Measurements from ENCODE around the gene CSF2RB. TPM values are rescaled to one million over a fixed set of nuclear protein-coding genes. Genes with fewer than 3 reads are reported as not detected.

The CSF2RB gene
- polyA plus RNA-seq, 4 donors = 2.7 to 3.3 (median 2.9) TPM

- DNase-seq (ENCODE audit: low read depth in 4 of 4, low spot score in 3 of 4) = no peak
These were observed 27.4 kb upstream of the CSF2RB start for GRCh38 chr22:36886016-36886415.

- no peak for DNase-seq (ENCODE audit: low read depth in 4 of 4, low spot score in 3 of 4)
These were observed 26.3 kb upstream of the CSF2RB start for GRCh38 chr22:36887162-36887561.

DNA sequence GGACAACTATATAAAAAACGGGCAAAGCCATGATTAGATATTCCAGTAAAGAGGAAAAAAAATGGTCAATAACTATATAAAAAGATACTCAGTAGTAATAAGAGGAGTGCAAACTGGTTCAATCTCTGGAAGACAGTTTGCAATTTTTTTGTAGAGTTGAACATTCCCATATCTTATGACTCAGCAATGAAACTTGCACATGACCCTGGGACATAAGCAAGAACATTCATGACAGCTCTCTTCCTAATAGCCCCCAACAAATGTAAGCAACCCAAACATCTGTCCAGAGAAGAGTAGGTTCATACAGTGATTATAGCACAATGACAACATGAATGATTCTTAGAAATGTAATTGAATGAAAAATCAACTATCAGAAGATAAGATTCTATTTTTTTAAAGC lies 21.8 kb upstream of the CSF2RB start:
- DNase-seq (ENCODE audit: low read depth in 4 of 4, low spot score in 3 of 4) = no peak

DNA sequence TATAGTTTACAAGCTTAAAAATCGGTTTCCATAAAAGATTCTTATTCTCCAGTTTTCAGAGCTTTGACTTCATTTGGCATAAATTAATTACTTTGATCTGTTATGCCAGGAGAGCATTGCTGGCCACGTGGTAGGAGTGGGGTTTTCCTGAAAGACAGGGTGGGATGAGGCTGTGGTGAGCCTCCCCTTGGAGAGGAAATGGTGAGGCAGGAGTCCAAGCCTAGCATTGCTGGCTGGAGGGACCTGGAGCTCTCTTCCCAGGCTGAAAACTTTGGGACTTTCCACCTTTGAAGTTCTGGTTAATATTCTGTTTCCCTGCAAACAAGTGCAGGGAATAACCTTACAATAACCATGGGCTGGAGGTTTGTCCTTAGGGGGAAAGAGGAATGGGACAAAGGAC lies 21.1 kb upstream of the CSF2RB start:
- DNase-seq (ENCODE audit: low read depth in 4 of 4, low spot score in 3 of 4) = no peak

DNA sequence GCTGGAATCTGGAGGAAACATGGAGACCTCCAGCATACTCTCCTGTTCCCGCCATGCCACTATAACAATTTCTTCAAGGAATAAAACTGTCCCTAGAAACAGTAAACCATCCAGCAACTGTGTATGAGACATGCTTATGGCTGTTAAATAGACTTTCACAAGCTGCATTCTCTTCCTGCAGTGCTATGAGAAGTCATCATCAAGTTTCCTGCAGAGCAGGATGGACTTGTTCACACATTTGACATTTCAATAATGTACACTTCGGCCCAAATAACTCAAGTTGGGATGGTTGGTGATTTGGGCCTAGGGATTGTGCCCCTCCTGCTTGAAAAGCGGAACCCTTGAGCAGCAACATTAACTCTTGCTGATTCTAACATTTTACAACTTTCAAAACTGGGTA lies 20.2 kb upstream of the CSF2RB start:
- no peak for DNase-seq (ENCODE audit: low read depth in 4 of 4, low spot score in 3 of 4)

DNA sequence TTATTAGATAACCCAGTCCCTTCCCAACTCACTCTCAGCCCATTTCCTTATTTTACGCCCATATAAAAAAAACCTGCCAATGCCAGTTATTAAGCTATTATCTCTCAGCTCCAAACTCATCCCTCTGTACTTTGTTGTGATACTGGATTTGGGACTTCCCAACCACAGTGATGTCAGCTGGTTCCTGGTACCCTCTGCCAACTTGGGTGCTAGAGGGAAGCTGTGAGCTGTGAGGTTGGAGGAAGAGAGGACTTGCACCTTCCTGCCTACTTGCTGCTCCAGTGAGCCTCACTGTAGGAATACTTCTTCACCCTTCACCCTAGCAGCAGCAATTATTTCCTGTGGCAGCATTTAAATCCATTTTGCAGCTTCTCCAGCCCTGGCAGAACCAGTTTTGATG lies 19.2 kb upstream of the CSF2RB start:
- no peak for DNase-seq (ENCODE audit: low read depth in 4 of 4, low spot score in 3 of 4)

- DNase-seq (ENCODE audit: low read depth in 4 of 4, low spot score in 3 of 4) = no peak
These were observed 15.8 kb upstream of the CSF2RB start for GRCh38 chr22:36897611-36898010.

DNA sequence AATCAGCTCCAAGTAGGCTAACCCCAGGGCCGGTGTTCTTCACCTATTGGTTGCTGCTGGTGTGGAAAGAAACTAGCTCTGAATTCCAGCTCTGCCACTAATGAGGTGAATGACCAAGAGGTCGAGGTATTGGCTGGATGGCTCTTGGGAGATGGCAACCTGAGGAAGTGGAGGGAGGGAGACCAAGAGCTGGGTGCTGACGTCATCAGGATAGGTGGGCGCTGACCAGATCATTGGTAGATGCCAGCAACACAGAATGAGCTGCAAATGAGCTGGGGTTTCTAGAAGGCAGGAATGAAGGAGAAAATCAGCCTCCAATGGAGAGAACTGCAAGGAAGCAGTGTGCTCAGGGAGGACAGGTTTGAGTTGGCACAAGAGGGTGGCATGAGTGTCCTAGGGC lies 14.7 kb upstream of the CSF2RB start:
- no peak for DNase-seq (ENCODE audit: low read depth in 4 of 4, low spot score in 3 of 4)

DNA sequence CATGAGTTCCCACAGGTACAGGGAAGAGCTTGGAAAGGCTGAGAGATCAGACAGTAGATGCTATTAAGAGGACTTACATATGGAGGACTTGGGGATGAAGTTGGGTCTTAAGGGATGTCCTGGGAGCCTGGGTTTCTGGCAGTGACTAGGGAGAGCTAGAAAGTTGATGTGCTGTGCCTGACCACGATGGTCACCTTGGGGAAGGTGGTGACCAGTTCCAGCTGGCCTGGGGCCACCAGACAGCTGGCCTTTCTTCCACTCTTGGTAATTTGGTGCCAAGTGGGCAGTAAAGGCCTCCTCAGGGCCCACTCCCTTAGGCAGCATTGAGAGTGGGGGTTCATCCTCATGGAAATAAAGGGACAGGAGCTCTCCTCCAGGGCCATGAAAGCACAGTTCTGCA lies 13.9 kb upstream of the CSF2RB start:
- DNase-seq (ENCODE audit: low read depth in 4 of 4, low spot score in 3 of 4) = no peak

GRCh38 chr22:36900225-36900624 lies 13.2 kb upstream of the CSF2RB start:
- DNase-seq (ENCODE audit: low read depth in 4 of 4, low spot score in 3 of 4) = no peak

DNA sequence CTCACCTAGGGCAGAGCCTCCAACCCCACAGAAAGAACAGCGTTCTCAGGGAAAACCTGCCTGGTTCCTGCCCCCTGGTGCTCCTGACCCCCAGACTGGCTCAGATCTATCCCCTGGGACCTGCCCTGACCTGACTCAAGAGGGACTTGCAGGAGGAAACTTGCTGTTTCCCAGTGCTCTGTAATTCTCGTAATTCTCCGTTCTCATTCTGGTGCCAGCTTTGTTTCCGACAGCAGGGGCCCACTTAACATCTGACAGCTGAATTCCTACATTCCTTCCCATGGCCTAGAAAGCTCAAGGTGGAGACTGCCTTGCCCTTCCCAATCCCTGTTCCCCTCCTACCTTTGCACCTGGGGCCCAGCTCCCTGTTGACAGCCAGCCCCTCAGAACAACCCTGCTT lies 12.5 kb upstream of the CSF2RB start:
- no peak for DNase-seq (ENCODE audit: low read depth in 4 of 4, low spot score in 3 of 4)

- DNase-seq (ENCODE audit: low read depth in 4 of 4, low spot score in 3 of 4) = no peak
These were observed 11.9 kb upstream of the CSF2RB start for GRCh38 chr22:36901411-36902142.

DNA sequence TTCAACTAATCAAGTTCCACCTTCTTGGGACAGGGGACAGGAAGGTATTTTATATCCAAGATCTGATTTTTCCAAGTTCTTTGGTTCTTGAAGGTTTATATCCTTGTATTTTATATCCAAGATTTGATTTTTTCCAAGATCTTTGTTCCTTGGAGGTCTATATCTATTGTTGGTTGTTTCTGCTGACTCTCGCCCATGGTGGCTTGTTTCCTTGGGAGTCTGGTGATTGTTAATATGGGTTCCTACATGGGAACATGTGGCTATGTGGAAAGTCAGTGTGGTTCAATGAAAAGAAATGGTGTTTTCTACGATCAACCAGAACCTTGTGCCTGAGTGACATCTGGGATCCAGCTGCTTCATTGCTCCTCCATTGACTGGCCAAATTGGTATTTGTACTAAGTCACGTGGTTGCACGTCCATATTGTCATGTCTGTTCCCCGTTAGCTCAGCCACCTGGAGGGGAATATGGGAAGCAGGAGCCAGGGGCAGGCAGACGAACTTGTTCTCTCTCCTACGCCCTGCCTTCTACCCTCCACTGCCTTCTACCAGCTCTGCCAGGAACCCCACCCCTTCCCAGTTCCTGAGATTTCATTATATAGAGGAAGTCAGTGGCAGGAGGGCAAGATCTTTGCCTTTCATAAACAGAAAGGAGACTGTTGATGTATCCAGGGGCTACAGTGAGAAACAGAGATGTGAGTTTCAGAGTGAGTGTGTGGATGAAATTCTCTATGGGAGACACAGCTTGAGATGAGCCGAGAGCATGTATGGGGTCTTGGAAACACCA lies 11.1 kb upstream of the CSF2RB start:
- DNase-seq (ENCODE audit: low read depth in 4 of 4, low spot score in 3 of 4) = no peak

DNA sequence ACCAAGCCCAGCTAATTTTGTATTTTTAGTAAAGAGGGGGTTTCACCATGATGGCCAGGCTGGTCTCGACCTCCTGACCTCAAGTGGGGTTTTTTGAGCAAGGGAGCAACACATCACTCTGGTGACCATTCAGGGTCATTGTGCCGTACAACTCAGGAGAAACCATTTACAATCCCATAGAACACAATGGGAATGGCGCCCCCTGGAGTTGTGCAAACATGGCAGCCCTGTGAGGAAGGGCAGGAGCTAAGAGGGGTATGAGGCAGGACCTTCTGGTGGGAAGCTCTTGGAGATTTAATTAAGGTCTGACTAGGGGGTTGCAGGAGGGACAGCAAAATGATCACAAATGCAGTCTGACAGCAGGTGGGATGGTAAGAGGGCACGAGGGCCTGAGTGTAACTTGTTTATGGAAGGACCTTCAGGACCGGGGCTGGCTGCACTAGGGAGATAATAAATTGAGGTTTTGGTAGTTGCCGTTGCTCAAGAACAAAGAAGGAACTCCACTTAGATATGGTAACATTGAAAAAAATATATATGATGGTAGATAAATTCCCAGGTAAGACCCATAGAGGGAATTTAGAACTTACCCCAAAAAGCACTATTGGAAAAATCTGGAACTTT lies 9.1 kb upstream of the CSF2RB start:
- no peak for DNase-seq (ENCODE audit: low read depth in 4 of 4, low spot score in 3 of 4)

GRCh38 chr22:36907253-36908195 lies 5.9 kb upstream of the CSF2RB start:
- DNase-seq (ENCODE audit: low read depth in 4 of 4, low spot score in 3 of 4) = no peak

- no peak for DNase-seq (ENCODE audit: low read depth in 4 of 4, low spot score in 3 of 4)
These were observed 3.0 kb upstream of the CSF2RB start for GRCh38 chr22:36910461-36910860.

DNA sequence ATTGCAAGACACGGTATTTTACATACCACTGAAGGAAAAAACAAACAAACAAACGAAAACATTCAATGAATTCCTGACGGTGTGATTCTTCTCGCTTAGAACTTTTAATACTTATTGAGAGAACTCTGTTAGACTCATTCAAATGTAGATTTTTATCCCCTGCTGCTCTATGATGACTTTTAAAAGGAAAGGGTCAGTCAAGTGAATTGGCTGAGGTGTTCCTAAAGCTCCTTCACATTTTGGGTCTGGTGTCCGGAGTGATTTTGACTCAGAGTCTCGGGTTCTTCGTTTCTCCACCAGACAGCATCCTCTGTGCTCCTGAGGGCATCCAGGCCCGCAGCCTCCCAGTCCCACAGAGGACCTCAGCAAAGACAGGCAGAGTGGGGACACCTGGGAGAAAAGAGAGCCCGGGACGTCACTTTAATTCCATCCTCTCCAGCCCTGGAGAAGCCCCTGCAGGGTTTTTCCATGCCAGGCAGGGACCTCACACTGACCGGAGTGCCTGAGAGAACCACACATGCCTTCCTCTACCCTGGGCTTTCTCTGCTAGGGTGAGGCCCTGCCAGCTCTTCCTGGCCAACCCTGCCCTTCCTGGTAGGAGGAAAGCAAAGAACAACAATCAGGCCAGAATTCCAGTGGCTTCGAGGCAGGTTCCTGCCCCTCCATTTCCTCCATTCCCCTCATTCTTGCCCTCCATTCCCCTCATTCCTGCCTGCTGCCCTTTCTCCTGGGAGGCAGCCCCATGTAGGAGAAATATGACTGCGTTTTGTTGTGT lies 1.4 kb upstream of the CSF2RB start:
- DNase-seq (ENCODE audit: low read depth in 4 of 4, low spot score in 3 of 4) = no peak

- DNase-seq (ENCODE audit: low read depth in 4 of 4, low spot score in 3 of 4) = no peak
These were observed 568 bp upstream of the CSF2RB start for GRCh38 chr22:36912694-36913426.

GRCh38 chr22:36914390-36914752 lies 943 bp downstream of the CSF2RB start:
- DNase-seq (ENCODE audit: low read depth in 4 of 4, low spot score in 3 of 4) = no peak

All from right renal pelvis (tissue), 4 donors.